WI38 (cell line): ENCODE data around the gene AKR7A3.

Source experiments
- H3K4me3 ChIP-seq: 2 replicates; pipeline ENCODE4 v1.5.1; 2011; ENCODE audit warnings: low read depth, mild to moderate bottlenecking, control low read depth, low read length
- TF ChIP-seq, protein P1 (sequence below): IDR thresholded peaks from 2 replicates; pipeline ENCODE4 v1.5.1; 2012; ENCODE audit warnings: low read depth, mild to moderate bottlenecking, control low read depth, low read length

The AKR7A3 gene

DNA sequence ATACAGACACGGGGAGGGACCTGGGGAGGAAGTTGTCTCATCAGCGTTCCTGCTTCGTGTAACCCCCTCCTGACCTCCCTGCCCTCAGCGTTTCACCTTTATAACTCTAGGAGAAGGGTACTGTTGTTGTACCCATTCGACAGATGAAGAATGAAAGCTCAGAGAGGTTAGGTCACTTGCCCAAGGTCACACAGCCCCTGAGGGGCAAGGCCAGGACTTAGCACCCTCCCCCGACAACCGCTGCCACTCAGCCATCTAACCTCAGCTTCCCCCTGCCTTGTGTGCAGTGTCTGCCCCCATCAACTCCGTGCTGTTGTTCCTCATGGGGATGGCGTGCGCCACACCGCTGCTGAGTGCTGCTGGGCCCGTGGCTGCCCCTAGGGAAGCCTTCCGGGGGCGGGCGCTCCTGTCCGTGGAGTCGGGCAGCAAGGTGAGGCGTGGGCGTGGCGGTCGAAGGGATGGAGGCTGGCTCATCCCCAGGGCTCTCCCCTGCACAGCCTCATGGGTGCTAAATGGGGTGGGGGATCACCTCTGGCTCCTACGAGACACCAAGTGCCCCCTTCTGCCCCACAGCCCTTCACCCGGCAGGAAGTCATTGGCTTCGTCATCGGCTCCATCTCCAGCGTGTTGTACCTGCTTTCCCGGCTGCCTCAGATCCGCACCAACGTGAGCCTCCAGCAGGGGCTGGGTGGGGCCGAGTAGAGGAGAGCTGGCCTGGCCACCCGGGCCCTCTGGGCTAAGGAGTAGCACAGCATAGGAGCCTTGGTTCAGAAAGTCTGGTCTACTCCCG, 37.6 kb upstream of the AKR7A3 start:
- TF ChIP-seq, protein P1, sequence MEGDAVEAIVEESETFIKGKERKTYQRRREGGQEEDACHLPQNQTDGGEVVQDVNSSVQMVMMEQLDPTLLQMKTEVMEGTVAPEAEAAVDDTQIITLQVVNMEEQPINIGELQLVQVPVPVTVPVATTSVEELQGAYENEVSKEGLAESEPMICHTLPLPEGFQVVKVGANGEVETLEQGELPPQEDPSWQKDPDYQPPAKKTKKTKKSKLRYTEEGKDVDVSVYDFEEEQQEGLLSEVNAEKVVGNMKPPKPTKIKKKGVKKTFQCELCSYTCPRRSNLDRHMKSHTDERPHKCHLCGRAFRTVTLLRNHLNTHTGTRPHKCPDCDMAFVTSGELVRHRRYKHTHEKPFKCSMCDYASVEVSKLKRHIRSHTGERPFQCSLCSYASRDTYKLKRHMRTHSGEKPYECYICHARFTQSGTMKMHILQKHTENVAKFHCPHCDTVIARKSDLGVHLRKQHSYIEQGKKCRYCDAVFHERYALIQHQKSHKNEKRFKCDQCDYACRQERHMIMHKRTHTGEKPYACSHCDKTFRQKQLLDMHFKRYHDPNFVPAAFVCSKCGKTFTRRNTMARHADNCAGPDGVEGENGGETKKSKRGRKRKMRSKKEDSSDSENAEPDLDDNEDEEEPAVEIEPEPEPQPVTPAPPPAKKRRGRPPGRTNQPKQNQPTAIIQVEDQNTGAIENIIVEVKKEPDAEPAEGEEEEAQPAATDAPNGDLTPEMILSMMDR = no peak

DNA sequence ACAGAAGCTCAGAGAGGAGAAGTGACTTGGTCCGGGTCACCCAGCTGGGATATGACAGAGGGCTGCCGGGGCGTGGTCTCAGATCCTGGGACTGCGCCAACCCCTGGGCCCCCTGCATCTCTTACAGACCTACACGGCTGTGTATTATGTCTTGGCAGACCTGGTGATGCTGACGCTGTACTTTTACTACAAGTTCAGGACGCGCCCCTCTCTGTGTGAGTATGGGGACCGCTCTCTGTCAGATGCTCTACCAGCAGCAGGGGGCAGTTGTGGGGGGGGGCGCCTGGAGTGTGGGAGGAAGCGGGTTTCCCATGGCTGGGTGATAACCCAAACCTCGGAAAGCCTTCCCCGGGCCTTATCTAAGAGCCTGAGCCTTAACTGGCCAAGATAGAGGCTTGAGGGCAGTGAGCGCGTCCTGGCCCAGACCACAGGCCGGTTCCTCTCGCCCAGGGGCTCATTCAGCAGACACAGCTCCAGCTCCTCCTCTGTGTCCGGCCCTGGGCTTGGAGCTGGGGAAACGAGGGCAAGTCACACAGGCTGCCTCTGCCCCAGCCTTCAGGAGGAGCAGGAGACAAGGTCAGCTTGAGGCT, 36.9 kb upstream of the AKR7A3 start:
- TF ChIP-seq, protein P1 = no peak
- no peak overlapping the region for H3K4me3 ChIP-seq

More for the DNA sequence above, 37.6 kb upstream of the AKR7A3 start:
- H3K4me3 ChIP-seq = no peak overlapping the region

DNA sequence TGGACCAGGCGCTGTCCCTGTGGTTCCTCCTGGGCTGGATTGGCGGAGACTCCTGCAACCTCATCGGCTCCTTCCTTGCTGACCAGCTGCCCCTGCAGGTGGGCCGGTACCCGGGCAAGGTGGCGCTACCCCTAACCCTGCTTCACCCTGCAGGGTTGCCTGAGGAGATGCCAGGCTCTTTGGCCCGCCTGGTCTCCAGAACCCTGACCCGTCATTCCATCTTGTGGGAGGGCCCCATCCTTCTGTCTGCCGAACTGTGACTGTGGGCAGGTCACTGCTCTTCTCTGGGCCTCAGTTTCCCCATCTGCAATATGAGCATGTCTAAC, 36.1 kb upstream of the AKR7A3 start:
- TF ChIP-seq, protein P1 = no peak
- H3K4me3 ChIP-seq = no peak overlapping the region

DNA sequence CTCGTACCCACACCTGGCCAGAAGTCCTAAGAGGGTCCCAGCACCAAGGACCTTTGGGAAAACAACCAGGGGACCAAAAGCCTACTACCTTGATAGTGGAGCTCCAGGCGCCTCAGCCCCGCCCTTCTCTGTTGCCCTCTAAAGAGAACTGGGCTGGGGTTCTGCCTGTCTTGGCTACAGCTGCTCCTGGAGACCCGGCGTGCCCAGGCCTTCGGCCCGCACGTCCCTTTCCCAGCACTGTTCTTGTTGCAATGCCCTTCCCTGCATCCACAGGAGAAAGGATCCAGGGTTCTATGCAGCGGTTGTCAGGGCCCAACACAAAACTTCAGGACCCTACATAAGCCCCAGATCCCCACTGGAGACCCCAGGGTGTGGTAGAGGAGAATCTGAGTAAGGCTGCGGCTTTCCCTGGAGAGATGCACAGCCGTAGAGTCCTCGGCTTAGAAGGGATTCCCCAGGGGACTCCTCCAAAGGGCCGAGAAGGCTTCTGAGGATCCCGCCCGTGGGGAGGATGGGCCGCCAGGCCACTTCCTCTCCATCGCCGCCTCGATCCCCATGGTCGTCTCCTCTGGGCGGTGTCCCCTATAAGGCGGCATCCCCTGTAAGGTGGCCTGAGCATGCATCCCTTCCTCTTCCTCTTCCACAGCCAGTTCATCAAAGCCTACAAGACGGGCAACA, 35.6 kb upstream of the AKR7A3 start:
- H3K4me3 ChIP-seq = no peak overlapping the region
- TF ChIP-seq, protein P1 = no peak

DNA sequence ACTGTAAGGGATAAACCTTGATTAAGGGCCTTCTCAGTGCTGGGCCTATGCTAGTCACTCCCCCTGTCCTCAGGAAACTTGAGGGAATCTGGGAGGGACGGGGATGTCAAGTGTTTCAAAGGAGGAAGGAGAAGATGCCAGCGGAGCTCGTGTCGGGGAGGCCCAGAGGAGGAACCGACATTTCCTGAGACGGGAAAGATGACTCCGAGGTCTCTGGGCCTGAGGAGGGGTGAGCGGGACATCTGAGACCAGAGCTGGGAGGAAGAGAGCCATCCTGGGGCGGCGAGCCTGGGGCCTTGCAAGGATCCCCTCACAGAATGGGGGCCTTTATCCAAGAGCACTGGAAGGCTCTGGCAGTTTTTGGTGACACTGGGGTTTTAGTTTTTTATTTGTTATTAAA, 33.9 kb upstream of the AKR7A3 start:
- TF ChIP-seq, protein P1 = no peak
- H3K4me3 ChIP-seq = no peak overlapping the region

DNA sequence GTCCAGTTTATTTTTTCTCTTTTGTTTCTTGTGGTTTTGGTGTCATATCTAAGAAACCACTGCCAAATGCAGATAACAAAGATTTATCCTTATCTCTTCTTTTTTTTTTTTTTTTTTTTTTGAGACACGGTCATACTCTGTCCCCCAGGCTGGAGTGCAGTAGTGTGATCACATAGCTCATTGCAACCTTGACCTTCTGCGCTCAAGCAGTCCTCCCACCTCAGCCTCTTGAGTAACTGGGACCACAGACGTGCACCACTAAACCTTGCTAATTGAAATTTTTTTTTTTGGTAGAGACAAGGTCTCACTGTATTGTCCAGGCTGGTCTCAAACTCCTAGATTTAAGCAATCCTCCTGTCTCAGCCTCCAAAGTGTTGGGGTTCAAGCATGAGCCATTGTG, 32.5 kb upstream of the AKR7A3 start:
- no peak overlapping the region for H3K4me3 ChIP-seq
- TF ChIP-seq, protein P1 = no peak

DNA sequence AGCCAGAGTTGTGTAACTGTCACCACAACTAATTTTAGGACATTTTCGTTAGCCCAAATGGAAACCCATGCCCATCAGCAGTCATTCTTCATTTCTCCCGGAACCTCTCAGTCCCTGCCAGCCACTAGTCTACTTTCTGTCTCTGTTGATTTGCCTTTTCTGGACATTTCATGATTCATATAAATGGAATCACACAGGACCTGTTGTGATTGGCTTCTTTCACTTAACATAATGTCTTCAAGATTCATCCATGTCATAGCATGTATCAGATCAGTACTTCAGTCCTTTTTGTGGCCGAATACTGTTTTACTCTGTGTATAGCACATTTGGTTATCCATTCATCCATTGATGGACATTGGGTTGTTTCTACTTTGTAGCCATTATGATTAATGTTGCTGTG, 30.6 kb upstream of the AKR7A3 start:
- TF ChIP-seq, protein P1 = no peak
- H3K4me3 ChIP-seq = no peak overlapping the region
